HG03521 (cell line): ENCODE measurements around the gene MSANTD3.

Experiments used
- ATAC-seq: cut with Tn5 transposase; IDR thresholded peaks from one replicate; pipeline ENCODE4 v1.9.1; 2021; ENCODE audit warnings: mild to moderate bottlenecking, moderate library complexity; ENCODE audit not compliant: unreplicated experiment

Gene MSANTD3

DNA sequence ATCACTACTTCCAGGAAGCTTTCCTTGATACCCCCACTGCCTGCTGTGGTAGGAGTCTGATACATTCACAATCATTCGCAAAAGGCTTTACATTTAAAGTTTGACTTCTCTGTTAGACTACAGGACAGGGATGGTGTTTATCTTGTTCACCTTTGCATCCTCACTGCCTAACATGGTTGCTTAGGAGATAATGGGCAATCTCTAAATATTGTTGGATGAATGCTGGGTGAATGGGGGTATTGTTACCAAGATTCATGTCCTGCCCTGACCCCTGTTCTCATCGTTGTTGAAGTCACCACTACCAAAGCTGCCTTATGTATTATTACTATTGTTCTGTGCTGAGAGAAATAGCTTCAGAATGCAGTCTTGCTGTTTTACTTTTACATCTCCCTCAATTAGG, 38.3 kb downstream of the MSANTD3 start:
- no peak for ATAC-seq

DNA sequence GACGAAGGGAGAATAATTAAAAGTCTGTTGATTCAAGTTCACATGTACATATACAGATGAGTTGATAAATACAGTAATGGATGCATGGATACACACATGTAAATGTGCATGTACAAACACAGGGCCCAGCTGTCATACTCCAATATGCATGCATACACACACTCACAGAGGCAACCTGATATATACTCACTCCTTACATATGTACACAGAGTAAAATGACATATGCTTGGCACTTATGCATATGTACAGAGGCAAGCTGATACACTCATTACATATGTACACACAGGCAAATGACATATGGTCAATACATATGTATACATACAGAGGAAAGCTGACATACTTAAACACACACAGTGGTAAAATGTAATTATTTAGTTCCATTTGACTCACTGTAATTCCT, 38.8 kb downstream of the MSANTD3 start:
- no peak for ATAC-seq

DNA sequence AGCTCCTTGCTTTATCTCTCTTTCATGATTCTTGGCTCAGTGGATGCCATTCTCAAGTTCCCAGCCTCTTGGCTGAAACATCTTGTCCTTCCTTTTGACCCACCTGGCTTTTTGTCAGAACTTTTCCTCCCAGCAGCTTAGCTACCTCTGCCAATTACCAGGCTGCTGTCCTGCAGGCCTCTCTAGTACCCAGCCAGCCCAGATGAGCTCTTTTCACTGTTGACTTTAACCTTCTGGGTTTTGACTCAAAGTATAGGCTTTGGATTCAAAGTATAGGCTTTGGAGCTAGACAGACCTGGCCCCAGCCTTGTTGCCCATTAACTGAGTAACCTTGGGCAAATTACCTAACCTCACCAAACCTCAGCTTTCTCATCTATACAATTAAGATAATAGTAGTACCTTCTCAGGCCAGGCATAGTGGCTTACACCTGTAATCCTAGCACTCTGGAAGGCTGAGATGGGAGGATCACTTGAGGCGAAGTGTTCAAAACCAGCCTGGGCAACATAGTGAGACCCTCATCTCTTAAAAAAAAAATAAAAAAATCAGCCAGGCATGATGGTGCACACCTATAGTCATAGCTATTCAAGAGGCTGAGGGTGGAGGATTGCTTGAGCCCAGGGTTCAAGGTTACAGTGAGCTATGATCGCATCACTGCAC, 39.4 kb downstream of the MSANTD3 start:
- no peak for ATAC-seq

DNA sequence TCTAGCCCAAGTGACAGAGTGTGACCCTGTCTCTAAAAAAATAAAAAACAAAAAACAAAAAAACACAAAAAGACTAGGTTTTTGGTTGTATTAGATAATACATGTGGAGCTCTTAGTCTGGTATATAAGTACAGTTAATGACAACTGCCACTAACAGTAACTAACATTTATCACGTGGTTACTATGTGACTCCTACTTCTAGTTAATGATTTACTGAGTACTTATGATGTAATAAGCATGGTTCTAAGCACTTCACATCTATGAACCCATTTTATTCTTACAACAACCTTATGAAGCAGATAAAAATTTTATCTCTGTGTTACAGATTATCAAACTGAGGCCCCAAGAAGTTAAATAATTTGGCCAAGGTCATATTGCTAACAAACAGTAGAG, 39.9 kb downstream of the MSANTD3 start:
- ATAC-seq, result peak; percentile 51

DNA sequence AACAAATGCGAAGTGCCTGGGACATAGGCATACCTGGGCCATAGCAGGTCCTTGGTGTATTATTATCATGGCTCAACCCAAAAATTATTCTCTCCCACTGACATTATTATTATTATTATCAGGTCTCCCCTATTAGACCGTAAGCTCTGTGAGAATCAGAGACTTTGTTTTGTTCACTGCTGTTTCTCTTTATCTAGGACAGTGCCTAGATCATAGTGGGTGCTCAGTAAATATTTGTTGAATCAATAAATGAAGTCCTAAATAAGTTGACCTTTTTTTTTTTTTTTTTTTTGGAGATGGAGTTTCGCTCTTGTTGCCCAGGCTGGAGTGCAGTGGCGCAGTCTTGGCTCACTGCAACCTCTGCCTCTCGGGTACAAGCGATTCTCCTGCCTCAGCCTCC, 41.1 kb downstream of the MSANTD3 start:
- no peak for ATAC-seq

DNA sequence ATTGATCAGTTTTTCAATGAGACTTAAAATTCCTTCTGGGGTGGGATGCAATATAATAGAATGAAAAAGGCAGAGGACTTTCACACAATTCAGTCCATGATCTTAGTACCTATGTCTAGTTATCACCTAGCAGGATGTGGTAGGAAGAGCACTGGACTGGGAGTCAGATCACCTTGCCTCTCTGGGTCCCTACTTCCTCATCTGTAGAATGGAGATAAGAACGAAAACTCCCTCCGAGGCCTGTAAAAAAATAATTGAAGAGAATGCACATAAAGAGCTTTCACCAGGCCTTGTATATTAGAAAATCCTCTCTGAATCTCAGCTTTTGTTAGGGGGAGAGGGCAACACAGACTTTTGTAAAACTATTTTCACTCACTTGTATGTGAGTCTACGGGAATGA, 45.3 kb downstream of the MSANTD3 start:
- ATAC-seq, result no peak

DNA sequence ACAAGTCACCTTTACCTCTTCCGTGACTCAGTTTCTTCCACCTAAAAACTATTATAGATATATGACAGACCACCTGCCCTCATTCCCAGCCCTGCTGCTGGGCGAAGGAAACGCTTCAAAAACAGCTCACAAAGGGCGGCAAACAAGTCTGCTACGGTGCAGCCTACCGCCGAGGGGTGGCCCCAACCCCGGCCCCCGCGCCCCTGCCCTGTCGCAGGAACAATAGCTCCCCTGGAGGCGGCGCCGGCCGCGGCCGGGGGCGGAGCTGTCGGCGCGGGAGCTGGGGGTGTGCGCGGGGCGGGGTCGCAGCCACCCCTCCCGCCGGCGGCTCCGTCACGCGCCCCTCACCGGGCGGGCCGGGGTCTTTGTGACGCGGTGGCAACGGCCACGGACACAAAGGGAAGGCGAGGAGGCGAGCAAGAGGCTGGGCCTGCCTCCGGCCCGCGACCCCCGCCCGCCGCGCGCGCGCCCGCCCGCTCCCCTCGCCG, 45.9 kb downstream of the MSANTD3 start, which contains the start of gene TMEFF1:
TMEFF1 (plus strand) TSS at position 362 of the 488 bp plus-strand sequence. CDS start 396 bp downstream, outside the sequence.
- ATAC-seq, result peak; percentile 43

DNA sequence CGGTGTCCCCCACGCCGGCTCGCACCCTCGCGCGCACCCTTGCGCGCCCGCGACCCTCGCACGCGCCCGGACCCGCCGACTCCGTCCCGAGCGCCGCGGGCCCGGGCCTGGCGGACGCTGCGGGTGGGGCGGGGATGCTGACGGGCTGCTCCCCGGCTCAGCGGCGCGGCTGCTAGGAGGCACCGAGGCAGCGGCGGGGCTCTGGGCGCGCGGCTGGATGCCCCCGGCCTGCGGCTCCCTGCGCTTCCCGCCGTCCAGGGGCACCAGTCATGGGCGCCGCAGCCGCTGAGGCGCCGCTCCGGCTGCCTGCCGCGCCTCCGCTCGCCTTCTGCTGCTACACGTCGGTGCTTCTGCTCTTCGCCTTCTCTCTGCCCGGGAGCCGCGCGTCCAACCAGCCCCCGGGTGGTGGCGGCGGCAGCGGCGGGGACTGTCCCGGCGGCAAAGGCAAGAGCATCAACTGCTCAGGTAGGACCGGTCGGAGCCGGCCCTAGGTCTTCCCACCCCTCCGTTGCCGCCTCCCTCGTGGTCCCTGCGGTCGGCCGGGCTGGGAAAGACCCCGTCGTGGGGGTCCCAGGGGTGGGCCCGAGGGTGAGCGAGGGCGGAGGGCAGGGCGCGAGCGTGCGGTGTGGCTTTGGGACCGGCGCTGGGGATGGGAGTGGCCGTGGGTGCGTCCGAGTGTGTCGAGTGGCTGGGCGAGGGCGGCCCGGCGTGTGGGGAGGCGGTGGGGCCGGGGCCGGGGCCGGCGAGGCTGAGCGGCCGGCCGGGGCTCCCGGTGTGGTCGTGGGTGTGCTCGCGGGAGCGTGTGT, 46.5 kb downstream of the MSANTD3 start:
- peak; percentile 60 for ATAC-seq

DNA sequence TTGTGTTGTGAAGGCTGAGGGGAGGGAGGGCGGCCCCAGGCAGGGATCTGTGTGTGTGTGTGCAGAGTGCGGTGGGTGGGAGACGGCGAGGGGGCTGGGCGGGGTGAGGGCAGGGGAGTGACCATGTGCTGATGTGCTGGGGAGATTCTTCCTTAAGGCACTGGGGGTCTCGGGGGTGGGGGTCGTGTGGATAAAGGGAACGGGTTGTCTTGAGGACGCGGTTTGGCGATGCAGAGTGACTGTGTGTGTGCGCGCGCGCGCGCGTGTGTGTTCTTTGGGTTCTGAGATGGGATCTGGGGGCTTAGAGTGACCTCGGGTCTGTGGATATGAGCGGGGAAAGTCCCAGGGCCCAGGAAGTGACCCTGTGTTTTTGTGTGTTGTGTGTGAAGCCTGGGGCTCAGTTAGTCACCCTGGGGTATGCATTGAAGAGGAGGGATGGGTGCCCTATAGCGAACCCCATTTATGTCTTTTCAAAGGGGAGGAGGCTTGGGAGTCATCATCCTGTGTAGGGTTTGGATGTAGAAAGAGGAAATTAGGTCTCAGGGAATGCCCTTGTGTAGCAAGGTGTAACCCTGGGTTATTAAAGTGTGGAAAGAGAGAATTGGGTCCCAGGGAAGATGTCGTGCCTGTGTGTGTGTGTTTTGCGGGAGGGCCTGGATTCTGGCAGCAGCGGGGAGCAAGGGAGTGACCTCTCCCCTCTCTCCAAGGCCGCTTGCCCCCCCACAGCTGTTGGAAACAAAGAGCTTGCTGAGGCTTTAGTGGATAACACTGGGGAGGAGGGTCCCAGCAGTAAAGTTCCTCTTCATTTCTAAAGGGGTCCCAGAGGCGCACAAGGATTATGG, 47.4 kb downstream of the MSANTD3 start:
- no peak for ATAC-seq

DNA sequence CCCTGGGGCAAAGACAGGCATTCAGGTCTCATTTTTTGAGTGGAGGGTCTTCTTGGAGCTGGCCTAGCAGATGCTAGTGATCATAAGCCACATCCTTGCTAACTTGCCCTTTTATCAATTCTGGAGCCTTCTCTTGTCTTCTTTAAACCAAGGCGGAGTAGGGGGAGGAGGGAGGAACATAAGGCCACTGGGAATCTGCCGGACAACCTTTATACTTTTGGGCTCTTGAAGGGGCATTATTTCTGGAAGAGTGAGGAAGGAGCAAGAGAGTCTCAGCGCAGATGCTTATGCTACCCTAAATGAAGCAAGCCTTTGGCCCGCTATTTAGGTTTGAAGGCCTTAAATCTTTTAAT, 48.0 kb downstream of the MSANTD3 start:
- ATAC-seq, result no peak

DNA sequence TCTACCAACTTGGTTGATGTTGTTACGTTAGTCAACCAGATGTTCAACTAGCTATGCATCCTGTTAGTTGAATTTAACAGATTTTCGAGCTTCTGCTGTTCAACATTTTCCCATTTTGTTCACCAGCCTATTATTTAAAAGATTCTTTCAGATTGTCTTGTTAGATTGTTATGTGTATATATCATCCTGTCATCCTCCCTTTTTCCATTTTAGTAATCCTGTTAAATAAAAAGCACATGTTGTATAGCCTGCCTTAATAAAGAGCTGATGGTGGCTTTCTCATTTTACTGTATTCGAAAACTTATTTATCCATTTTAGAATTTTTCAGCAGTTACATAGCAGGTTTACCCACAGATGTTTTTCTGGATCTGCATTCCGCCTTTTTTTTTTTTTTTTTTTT, 50.3 kb downstream of the MSANTD3 start:
- ATAC-seq, result no peak

DNA sequence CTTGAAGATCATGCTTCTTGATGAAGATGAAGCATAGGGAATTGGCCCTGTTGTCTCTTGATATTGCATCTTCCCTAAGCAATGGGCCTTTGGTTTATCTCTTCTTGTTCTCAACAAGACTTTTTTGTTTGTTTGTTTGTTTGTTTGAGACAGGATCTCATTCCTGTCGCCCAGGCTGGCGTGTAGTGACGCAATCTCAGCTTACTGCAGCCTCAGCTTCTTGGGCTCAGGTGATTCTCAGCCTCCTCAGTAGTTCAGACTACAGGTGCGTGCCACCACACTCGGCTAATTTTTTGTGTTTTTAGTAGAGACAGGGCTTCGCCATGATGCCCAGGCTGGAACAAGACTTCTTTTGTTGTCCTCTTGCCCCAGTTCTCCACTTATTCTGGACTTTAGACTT, 51.2 kb downstream of the MSANTD3 start:
- ATAC-seq, result no peak

DNA sequence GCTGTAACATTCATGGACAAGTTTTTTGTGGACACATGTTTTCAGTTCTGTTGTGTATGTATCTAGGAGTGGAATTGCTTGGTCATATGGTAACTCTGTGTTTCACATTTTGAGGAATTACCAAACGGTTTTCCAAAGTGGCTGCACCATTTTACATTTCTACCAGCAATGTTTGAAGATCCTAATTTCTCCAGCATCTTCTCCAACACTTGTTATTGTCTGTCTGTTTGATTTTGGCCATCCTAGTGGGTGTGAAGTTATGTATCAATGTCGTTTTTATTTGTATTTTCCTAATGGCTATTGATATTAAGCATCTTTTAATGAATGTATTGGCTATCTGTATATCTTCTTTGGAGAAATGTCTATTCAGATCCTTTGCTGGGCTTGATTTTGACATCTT, 52.9 kb downstream of the MSANTD3 start:
- ATAC-seq, result no peak

DNA sequence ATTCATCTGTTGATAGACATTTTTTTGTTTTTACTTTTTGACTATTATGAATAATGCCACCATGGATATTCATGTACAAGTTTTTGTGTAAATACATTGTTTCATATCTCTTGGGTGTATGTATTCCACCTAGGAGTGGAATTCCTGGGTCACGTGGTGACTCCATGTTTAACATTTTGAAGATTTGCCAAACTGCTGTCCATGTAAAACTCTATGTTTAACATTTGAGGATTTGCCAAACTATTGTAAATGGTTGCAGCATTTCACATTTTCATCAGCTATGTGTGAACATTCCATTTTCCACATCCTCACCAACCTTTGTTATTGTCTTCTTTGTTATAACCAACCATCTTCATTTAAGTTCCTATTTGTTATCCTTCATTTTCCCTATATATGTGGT, 58.3 kb downstream of the MSANTD3 start:
- ATAC-seq, result no peak

DNA sequence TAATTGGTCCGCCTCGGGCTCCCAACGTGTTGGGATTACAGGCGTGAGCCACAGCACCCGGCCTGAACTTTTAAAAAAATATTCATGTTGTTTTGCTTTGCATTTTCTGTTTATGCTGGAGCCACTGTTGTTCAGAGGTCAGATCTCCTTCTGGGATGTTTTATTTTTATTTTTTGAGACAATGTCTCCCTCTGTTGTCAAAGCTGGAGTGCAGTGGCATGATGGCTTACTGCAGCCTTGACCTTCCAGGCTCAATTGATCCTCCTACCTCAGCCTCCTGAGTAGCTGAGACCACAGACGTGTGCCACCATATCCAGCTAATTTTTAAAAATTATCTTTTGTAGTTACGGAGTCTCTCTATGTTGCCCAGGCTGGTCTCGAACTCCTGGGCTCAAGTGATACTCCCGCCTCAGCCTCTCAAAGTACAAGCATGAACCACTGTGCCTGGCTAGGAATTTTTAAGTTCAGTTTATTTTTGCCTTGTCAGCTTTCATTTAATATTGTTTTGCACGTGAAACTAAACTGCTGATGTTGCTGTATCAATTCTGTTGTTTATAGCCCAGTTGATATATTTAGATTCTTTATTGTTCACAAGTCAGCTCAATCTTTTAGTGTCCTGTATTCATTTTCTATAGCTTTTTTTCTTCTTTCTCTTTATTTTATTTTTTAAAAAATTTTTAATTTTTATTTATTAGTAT, 59.7 kb downstream of the MSANTD3 start:
- ATAC-seq, result no peak

DNA sequence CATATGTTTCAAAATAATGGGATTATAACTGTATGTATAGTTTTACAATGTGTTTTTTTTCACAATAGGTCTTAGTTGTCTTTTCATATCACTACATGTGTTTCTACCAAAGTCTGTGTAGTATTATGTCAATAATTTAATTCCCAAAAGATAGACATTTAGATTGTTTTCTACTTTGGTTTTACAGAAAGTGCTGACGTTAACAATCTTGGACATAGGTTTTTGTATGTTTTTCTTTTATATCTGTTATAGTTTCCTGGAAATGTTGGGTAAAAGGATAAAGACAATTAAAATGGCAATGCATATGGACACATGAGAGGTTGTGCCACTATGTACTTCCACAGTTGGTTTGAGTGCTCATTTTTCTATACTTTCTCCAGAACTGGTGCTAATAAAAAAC, 61.2 kb downstream of the MSANTD3 start:
- no peak for ATAC-seq

DNA sequence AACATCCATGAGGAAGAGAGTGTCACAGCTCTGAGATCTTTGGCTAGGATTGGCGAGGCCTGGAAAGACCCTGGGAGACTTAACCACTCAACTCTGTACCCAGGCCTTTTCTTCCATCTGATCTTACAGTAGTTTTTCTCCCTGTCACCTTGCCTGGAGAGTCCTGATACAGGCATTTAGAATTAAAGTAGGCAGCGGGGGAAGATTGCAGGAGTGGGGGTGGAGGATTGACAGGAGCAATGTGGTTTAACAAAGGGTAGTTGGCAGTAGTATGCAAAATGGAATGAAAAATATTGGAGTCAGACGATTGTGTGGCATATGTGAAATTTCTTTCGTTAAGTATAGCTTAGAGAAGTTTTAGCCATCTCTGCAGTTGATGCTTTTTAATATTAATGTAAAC, 62.9 kb downstream of the MSANTD3 start:
- ATAC-seq, result no peak

DNA sequence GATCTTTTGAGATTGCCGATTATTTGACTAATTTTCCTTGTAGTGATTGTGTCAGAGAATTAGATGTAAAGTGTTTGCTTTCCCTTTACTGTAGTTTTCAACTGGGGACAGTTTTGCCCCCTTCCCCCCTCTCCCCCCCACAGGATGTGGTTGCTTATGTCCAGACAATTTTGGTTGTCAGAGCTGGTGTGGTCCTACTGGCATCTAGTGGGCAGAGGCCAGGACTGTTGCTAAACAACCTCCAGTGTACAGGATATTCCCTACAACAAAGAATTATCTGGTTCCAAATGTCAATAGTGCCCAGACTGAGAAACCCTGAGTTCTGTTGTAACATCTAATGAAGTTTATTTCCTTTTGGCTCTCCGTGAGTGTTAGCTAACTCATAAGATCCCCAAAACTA, 66.0 kb downstream of the MSANTD3 start:
- no peak for ATAC-seq

DNA sequence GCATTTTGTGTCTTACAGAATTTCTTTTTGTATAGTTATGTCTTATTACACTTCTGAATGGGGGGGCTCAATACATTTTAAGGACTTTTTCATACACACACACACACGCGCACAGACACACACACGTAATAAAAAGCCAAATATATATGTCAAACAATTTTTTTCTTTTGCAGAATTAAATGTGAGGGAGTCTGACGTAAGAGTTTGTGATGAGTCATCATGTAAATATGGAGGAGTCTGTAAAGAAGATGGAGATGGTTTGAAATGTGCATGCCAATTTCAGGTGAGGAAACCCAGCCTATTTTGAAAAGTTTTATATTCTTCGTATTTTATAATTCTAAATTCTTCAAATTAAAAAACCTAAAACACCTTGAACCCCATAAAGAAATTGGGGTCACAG, 71.6 kb downstream of the MSANTD3 start:
- no peak for ATAC-seq

DNA sequence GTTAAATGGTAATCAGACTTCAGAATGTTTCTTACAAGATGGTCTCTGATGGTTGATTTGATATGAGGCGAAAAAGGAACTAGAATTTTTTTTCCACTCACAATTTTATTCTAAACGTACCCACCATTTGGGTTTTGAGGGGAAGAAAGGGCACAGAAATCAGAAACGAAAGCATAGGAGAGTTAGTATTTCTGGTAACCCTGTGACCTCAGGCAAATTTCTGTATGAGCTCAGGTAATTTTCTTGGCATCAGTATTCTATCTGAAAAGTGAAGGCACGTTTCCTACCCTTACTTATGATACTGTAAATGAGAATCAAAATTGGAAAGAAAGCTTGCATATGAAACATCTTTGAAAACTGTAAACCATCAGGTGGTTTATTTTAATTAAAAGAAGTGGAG, 72.5 kb downstream of the MSANTD3 start:
- ATAC-seq, result no peak

DNA sequence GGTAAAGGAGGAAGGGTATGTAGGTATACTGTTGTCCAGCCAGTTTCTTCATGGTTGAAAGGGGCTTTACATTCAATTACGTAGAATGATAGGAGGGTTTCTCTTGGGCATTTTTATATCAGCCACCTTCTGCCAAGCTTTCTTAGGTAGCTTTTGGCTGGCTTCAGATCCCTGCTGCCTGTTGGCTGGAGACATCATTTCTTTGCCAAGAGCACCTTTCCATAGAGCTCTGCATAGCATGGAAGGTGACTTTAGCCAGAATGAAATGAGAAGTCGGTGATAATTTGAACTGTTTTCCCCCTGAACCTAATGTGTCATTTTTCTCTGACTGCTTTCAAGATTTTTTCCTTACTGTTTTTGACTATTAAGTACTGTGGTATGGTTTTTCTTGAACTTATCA, 72.9 kb downstream of the MSANTD3 start:
- no peak for ATAC-seq
